ENCODE measurements around the gene PRKCZ. TPM values are rescaled to one million over a fixed set of nuclear protein-coding genes. Genes with fewer than 3 reads are reported as not detected.

Gene PRKCZ
- total and polyA plus RNA-seq, 12 donors = 8.4 to 18.4 (median 14.5) TPM

DNA sequence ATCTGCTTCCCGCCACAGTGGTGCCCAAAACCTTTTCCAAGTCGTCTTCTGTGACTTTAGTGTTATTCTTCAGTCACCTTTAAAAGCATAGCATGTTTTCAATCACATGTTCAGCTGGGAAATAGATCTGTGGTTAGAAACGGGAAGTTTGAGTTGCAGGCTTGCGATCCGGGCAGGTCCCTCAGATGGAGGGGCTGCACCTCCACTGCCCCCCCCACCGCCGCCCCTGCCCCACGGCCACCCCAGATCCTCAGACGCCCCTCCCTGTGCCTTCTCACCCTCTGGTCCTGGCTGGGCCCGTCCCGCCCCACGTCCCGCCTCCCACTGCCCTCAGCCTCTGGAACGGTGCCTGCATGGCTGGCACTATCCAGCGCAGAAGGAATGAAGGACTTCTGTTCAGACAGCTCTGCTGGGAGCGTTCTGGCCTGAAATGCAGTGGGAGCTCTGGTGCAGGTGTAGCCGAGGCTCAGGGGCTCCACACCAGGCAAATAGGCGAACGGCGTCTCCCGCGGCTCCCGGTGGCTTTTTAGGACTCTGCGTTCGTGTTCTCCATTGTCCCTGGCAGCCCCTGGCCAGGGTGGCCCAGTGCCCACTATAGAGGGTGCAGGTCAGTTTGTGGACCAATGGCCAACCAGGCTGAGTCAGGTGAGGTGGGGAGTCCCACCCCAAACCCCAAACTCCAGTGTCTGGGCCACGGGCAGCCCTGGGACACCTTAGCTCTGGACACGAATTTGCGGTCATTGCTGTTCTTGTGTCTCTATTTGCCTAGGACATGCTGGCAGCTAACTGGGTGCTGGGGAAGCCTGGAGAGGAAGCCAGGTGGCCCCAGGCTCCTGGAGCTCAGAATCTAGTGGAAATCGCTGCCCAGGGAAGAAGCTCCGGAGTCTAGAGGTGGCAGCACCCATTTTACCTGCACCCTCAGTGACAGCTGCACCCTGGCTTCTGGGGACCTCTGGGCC, 77.3 kb downstream of the PRKCZ start:
- H3K4me3 ChIP-seq = no peak overlapping the region
- H3K9me3 ChIP-seq = no peaks in the 10 kb centered on the region
- DNase-seq (peak in 1 of 2 donors; percentile 57), ATAC-seq (peak in 7 of 8 donors; percentile 27 to 75 (median 55))
- H3K4me1 ChIP-seq = peaks cover 0 to 23% (median 11%) of the 10 kb centered on the region in 9 donors
- H3K36me3 ChIP-seq = no peaks in the 10 kb centered on the region
- WGBS, 2 donors = 69 to 73% methylated on average over 30 of the region's 30 CpGs
- H3K27ac ChIP-seq = no peak overlapping the region
- peaks cover 0 to 4% (median 0%) of the 10 kb centered on the region in 7 donors for H3K27me3 ChIP-seq
- TF ChIP-seq, protein P1, sequence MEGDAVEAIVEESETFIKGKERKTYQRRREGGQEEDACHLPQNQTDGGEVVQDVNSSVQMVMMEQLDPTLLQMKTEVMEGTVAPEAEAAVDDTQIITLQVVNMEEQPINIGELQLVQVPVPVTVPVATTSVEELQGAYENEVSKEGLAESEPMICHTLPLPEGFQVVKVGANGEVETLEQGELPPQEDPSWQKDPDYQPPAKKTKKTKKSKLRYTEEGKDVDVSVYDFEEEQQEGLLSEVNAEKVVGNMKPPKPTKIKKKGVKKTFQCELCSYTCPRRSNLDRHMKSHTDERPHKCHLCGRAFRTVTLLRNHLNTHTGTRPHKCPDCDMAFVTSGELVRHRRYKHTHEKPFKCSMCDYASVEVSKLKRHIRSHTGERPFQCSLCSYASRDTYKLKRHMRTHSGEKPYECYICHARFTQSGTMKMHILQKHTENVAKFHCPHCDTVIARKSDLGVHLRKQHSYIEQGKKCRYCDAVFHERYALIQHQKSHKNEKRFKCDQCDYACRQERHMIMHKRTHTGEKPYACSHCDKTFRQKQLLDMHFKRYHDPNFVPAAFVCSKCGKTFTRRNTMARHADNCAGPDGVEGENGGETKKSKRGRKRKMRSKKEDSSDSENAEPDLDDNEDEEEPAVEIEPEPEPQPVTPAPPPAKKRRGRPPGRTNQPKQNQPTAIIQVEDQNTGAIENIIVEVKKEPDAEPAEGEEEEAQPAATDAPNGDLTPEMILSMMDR (IDR thresholded peaks at IDR 0.05) = no peak
- intact Hi-C loops (cut with DNase I) = no loop called here

DNA sequence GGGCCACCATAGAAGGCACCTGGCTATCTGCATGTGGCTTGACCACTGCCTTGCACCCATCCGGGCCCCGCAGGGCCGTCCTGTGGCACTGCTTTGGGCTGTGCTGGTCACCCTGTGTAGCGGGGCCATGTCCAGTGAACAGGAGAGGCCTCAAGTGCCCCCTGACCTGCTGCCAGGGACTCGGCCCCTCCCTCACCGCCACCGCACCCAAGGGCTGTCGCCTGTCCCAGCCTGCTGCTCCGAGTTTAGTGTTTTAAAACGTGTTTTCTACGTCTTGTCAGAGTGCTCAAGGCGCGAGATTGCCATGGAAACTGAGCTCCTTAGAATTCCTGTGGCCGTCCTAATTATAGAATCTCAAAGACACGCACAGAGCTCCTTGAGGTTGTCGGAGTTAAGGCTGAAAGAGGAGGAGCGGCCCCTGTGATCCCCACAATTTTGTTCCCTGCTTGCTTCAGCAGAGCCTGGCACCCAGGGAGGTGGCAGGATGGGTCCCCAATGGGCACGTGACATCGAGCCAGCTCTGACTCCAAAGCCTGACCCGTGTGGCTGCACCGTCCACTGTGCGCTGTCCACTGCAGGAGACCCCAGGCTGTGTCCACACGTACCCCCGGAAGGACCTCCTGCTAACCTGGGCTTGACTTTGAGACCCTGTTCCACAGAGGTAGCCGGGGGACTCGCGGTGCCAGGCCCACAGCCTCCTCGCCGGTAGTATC, 78.1 kb downstream of the PRKCZ start:
- Histone ChIP-seq H3K27ac (no peak overlapping the region), H3K4me1 (peaks cover 0 to 29% (median 15%) of the 10 kb centered on the region in 9 donors), H3K9me3 (no peaks in the 10 kb centered on the region), H3K4me3 (no peak overlapping the region), H3K36me3 (no peaks in the 10 kb centered on the region), H3K27me3 (peaks cover 0 to 4% (median 0%) of the 10 kb centered on the region in 7 donors)
- TF ChIP-seq, protein P1 (IDR thresholded peaks at IDR 0.05) = no peak
- no peak for DNase-seq
- ATAC-seq = no peak
- intact Hi-C loops (cut with DNase I) = no loop called here
- 86 to 91% methylated on average over 29 of the region's 29 CpGs for WGBS, 2 donors

DNA sequence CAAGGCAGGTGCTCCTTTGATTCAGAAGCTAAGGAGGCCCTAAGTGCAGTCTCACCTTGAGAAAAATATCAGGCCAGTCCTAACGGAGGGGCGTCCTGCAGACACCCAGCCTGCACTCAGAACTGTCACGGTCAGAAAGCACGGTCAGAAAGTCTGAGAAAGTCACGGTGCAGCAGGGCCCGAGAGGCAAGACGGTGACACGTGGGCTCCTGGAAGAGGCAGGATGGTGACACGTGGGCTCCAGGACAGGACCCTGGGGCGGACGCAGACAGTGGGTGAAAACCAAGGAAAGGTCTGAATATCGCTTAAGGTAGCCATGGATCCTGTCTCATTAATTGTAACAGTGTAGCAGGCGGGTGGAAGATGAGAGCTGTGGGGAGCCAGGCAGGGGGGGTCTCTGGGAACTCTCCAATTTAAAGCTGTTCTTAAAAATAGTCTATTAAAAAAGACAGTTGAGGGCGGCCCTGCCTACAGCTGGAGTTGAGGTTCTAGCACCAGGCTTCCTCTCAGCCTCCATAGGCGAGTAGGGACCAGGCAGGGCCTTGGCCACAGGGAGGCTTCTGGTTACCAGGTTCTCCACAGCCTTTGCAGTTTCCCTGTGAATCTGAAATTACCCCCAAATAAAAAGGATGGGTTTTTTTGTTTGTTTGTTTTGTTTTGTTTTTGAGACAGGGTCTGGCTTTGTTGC, 79.2 kb downstream of the PRKCZ start:
- no peak for DNase-seq
- 92 to 94% methylated on average over 15 of the region's 15 CpGs for WGBS, 2 donors
- TF ChIP-seq, protein P1 (IDR thresholded peaks at IDR 0.05) = no peak

DNA sequence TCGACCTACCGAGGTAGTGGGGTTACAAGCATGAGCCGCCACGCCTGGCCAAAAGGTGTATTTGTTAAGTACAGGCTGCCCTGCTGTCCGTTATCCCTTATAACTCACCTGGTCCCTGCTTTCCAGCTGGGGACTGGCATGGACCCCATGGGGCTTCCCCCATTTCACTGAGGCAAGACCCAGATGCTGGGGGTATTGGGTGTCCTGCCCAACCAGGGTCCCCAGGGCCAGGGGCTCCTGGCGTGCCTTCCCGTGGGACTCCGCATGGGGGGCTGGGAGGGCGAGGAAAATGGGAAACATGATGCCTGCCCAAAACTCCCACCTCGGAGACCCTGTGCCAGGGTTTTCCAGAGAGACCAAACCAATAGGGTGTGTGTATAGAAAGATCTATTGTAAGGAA, 79.9 kb downstream of the PRKCZ start:
- no peaks in the 10 kb centered on the region for H3K9me3 ChIP-seq
- TF ChIP-seq, protein P1 (IDR thresholded peaks at IDR 0.05) = no peak
- no peak for ATAC-seq
- H3K27me3 ChIP-seq = peaks cover 0 to 4% (median 0%) of the 10 kb centered on the region in 7 donors
- H3K4me3 ChIP-seq = no peak overlapping the region
- intact Hi-C loops (cut with DNase I) = loop anchor here in 5 of 10 donors (5.0 to 10.0 kb wide), 3 partner anchors 42 to 252 kb away; no protein-coding TSS in a partner anchor
- H3K4me1 ChIP-seq = peaks cover 6 to 42% (median 28%) of the 10 kb centered on the region in 9 donors
- no peaks in the 10 kb centered on the region for H3K36me3 ChIP-seq
- no peak for DNase-seq
- no peak overlapping the region for H3K27ac ChIP-seq
- WGBS, 2 donors = 94 to 95% methylated on average over 10 of the region's 10 CpGs

More for the DNA sequence above, 79.2 kb downstream of the PRKCZ start:
- no peak for ATAC-seq
- H3K27me3 ChIP-seq = peaks cover 0 to 4% (median 0%) of the 10 kb centered on the region in 7 donors
- H3K4me3 ChIP-seq = no peak overlapping the region
- peaks cover 0 to 35% (median 20%) of the 10 kb centered on the region in 9 donors for H3K4me1 ChIP-seq
- no peaks in the 10 kb centered on the region for H3K36me3 ChIP-seq
- intact Hi-C loops (cut with DNase I) = no loop called here
- no peaks in the 10 kb centered on the region for H3K9me3 ChIP-seq
- H3K27ac ChIP-seq = no peak overlapping the region
